Mesenchymal stem cell (in vitro differentiated cells and primary cell): ENCODE data around the gene HOXB1.

ENCODE experiments used
- DNase-seq: peaks from one replicate; pipeline ENCODE4 v3.0.0-alpha.2; 2013
- H2AFZ ChIP-seq: one replicate; pipeline ENCODE4 v1.6.1; 2013; ENCODE audit warnings: low read depth, mild to moderate bottlenecking, control low read depth, inconsistent platforms, low read length, moderate library complexity
- H2AK5ac ChIP-seq: 2 replicates; pipeline ENCODE4 v1.6.1; 2013; ENCODE audit warnings: low read length, moderate library complexity, mild to moderate bottlenecking, inconsistent platforms; ENCODE audit not compliant: severe bottlenecking
- H2BK120ac ChIP-seq: one replicate; pipeline ENCODE4 v1.6.1; 2013; ENCODE audit warnings: low read depth, mild to moderate bottlenecking, inconsistent platforms, low read length, moderate library complexity
- H2BK12ac ChIP-seq, 2 experiments: one replicate each; pipeline ENCODE4 v1.6.1; 2013; ENCODE audit warnings: inconsistent platforms in 2 of 2, low read length in 2 of 2, mild to moderate bottlenecking in 2 of 2, moderate library complexity in 2 of 2, control low read depth in 1 of 2
- H2BK15ac ChIP-seq: one replicate; pipeline ENCODE4 v1.6.1; 2013; ENCODE audit warnings: mild to moderate bottlenecking, low read depth, inconsistent platforms; ENCODE audit not compliant: poor library complexity, severe bottlenecking
- H2BK5ac ChIP-seq: 2 replicates; pipeline ENCODE4 v1.6.1; 2013; ENCODE audit warnings: low read depth, mild to moderate bottlenecking, low read length, control low read depth, inconsistent platforms; ENCODE audit not compliant: poor library complexity, severe bottlenecking
- H3K14ac ChIP-seq, 2 experiments: one replicate each; pipeline ENCODE4 v1.6.1; 2013; ENCODE audit warnings: inconsistent platforms in 2 of 2, low read length in 2 of 2, control low read depth in 1 of 2, mild to moderate bottlenecking in 1 of 2, moderate library complexity in 1 of 2
- H3K18ac ChIP-seq, 2 experiments: one replicate each; pipeline ENCODE4 v1.6.1; 2013; ENCODE audit warnings: inconsistent platforms in 2 of 2, low read length in 2 of 2, control low read depth in 1 of 2, low read depth in 1 of 2, mild to moderate bottlenecking in 1 of 2
- H3K23ac ChIP-seq, 2 experiments: one replicate each; pipeline ENCODE4 v1.6.1; 2013; ENCODE audit warnings: inconsistent platforms in 2 of 2, low read length in 2 of 2, mild to moderate bottlenecking in 2 of 2, moderate library complexity in 2 of 2, control low read depth in 1 of 2
- H3K27ac ChIP-seq: 2 replicates; pipeline ENCODE4 v1.5.1; 2013; ENCODE audit warnings: mild to moderate bottlenecking, moderate library complexity, low read length, control low read depth, inconsistent platforms; ENCODE audit not compliant: poor library complexity, severe bottlenecking
- H3K27me3 ChIP-seq, 2 experiments: 2 replicates each; pipeline versions ENCODE4 v1.6.1 to v1.7.0; 2013; ENCODE audit warnings: low read length in 2 of 2, mild to moderate bottlenecking in 2 of 2, moderate library complexity in 2 of 2, control low read depth in 1 of 2, inconsistent platforms in 1 of 2; ENCODE audit not compliant: control insufficient read depth in 1 of 2, insufficient read depth in 1 of 2
- H3K36me3 ChIP-seq, 2 experiments: 2 replicates each; pipeline versions ENCODE4 v1.6.1 to v1.7.0; 2013; ENCODE audit warnings: low read length in 2 of 2, control low read depth in 1 of 2, inconsistent platforms in 1 of 2, low read depth in 1 of 2, mild to moderate bottlenecking in 1 of 2; ENCODE audit not compliant: insufficient read depth in 2 of 2, control insufficient read depth in 1 of 2
- H3K4ac ChIP-seq, 2 experiments: one replicate each; pipeline ENCODE4 v1.6.1; 2013; ENCODE audit warnings: inconsistent platforms in 2 of 2, low read length in 2 of 2, mild to moderate bottlenecking in 2 of 2, moderate library complexity in 2 of 2, control low read depth in 1 of 2, low read depth in 1 of 2
- H3K4me1 ChIP-seq: 2 replicates; pipeline ENCODE4 v1.6.1; 2013; ENCODE audit warnings: low read depth, low read length, control low read depth; ENCODE audit not compliant: control insufficient read depth, insufficient read depth
- H3K4me2 ChIP-seq: 2 replicates; pipeline ENCODE4 v1.6.1; 2013; ENCODE audit warnings: low read length, mild to moderate bottlenecking, inconsistent platforms; ENCODE audit not compliant: poor library complexity, severe bottlenecking
- H3K4me3 ChIP-seq, 2 experiments: 2 replicates each; pipeline versions ENCODE4 v1.5.1 to v1.7.0; 2013; ENCODE audit warnings: low read length in 2 of 2, mild to moderate bottlenecking in 2 of 2, control low read depth in 1 of 2, low read depth in 1 of 2; ENCODE audit not compliant: insufficient read depth in 1 of 2
- H3K79me1 ChIP-seq: replicated peaks from 2 replicates; pipeline ENCODE4 v1.6.1; 2013; ENCODE audit warnings: mild to moderate bottlenecking, control low read depth, low read length, inconsistent platforms; ENCODE audit not compliant: poor library complexity, severe bottlenecking
- H3K9ac ChIP-seq: 2 replicates; pipeline ENCODE4 v1.7.0; 2013; ENCODE audit warnings: mild to moderate bottlenecking, low read length, moderate library complexity
- H3K9me3 ChIP-seq: 2 replicates; pipeline ENCODE4 v1.7.0; 2013; ENCODE audit warnings: mild to moderate bottlenecking, low read length; ENCODE audit not compliant: control insufficient read depth
- H4K8ac ChIP-seq: one replicate; pipeline ENCODE4 v1.6.1; 2013; ENCODE audit warnings: inconsistent platforms, mild to moderate bottlenecking, low read length, moderate library complexity
- H4K91ac ChIP-seq: one replicate; pipeline ENCODE4 v1.6.1; 2013; ENCODE audit warnings: mild to moderate bottlenecking, low read length, inconsistent platforms
- WGBS: methylation state at CpG from one replicate; pipeline ENCODE4 v1.1.7; 2013; ENCODE audit warnings: mixed read lengths; 5-methylcytosine and 5-hydroxymethylcytosine counted together

HOXB1 gene

DNA sequence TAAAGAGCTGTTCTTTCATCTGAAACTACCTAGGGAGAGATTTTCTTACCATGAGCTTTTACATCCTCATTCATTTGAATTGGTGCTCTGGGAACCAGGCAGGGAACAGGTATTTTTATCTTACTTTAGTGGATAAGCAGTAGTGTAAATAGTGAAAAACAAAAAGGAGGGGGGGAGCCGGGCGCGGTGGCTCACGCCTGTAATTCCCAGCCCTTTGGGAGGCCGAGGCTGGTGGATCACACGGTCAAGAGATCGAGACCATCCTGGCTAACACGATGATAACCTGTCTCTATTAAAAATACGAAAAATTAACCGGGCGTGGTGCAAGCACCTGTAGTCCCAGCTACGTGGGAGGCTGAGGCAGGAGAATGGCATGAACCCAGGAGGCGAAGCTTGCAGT lies 41.0 kb downstream of the HOXB1 start:
- 92% methylated on average over 13 of the region's 13 CpGs for WGBS

DNA sequence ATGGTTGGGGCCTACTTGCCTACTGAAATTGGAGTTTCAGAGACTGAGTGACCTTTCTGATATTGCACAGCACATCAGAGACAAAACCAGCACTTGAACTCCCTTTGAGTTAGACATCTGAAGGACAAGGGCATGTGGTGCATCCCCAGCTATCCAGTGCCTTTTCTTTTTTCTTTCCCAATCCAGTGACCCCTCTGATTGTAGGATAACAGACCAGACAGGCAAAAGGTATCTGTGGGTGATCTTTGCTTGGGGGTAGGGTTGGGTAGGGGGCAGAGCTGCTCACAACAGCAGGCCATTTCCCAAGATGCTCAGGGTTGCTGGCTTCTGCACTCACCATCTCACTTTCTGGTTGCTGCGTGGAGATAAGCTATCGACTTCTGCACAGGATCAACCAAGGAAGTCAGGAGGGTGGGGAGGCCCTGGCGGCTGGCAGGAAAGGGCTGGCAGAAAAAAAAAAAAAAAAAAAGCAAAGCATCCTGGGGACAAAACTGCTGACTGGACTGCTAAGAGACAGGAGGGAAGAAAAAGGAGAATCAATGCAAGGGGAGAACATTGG lies 42.2 kb downstream of the HOXB1 start:
- 31% methylated on average over 3 of the region's 3 CpGs for WGBS
- Histone ChIP-seq H2AFZ (no peak overlapping the region), H3K27ac (no peak overlapping the region), H3K9ac (no peak overlapping the region), H3K18ac (peak overlapping the region; percentile 57 to 91), H2BK12ac (peak overlapping the region; percentile 89 to 90), H3K4ac (peak overlapping the region in 1 of 2 experiments; percentile 75), H3K4me2 (no peak overlapping the region), H2AK5ac (peak overlapping the region; percentile 59), H3K27me3 (no peaks in the 10 kb centered on the region), H3K79me1 (peaks cover 7% of the 10 kb centered on the region), H2BK120ac (peak overlapping the region; percentile 61), H4K8ac (peak overlapping the region; percentile 64), H2BK5ac (no peak overlapping the region), H2BK15ac (peak overlapping the region; percentile 48), H3K9me3 (no peaks in the 10 kb centered on the region), H3K4me3 (no peak overlapping the region), H3K23ac (peak overlapping the region in 1 of 2 experiments; percentile 29), H3K4me1 (peaks cover 23% of the 10 kb centered on the region), H3K14ac (no peak overlapping the region), H4K91ac (peak overlapping the region; percentile 50), H3K36me3 (no peaks in the 10 kb centered on the region)
- no peak for DNase-seq

More for the DNA sequence above, 41.0 kb downstream of the HOXB1 start:
- DNase-seq: no peak
- no peak overlapping the region for H3K18ac ChIP-seq
- H2BK120ac ChIP-seq: no peak overlapping the region
- H2AFZ ChIP-seq: no peak overlapping the region
- H3K14ac ChIP-seq: no peak overlapping the region
- peak overlapping the region in 1 of 2 experiments; percentile 11 for H3K4ac ChIP-seq
- no peak overlapping the region for H3K27ac ChIP-seq
- H3K4me2 ChIP-seq: no peak overlapping the region
- H3K79me1 ChIP-seq: peaks cover 7% of the 10 kb centered on the region
- no peaks in the 10 kb centered on the region for H3K27me3 ChIP-seq
- H4K8ac ChIP-seq: no peak overlapping the region
- no peak overlapping the region for H2BK5ac ChIP-seq
- H3K4me1 ChIP-seq: peaks cover 22% of the 10 kb centered on the region
- H4K91ac ChIP-seq: no peak overlapping the region
- H3K36me3 ChIP-seq: no peaks in the 10 kb centered on the region
- H3K23ac ChIP-seq: no peak overlapping the region
- H3K9me3 ChIP-seq: no peaks in the 10 kb centered on the region
- no peak overlapping the region for H2BK12ac ChIP-seq
- H2AK5ac ChIP-seq: no peak overlapping the region
- no peak overlapping the region for H3K4me3 ChIP-seq
- H2BK15ac ChIP-seq: peak overlapping the region; percentile 67
- no peak overlapping the region for H3K9ac ChIP-seq

DNA sequence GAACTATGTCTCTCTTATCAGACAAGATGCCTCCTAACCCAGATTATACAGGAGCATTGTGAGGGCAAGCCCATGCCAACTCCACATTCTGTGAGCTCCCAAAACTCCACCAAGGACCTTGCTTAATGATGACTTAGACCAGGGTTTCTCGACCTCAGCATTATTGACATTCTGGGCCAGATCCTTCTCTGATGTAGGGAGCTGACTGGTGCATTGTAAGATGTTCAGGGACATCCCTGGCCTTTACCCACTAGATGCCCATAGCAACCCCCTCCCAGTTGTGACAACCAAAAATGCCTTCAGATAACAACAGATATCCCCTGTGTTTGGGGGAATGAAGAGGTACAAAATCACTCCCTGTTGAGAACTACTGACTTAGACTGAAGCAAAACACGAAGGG lies 43.6 kb downstream of the HOXB1 start:
- Histone ChIP-seq H2BK15ac (no peak overlapping the region), H3K9ac (peak overlapping the region; percentile 67), H3K4me2 (no peak overlapping the region), H2BK120ac (peak overlapping the region; percentile 54), H3K4me3 (no peak overlapping the region), H3K9me3 (no peaks in the 10 kb centered on the region), H3K4ac (peak overlapping the region in 1 of 2 experiments; percentile 83), H3K14ac (no peak overlapping the region), H2AFZ (no peak overlapping the region), H4K91ac (no peak overlapping the region), H3K27me3 (no peaks in the 10 kb centered on the region), H2BK5ac (no peak overlapping the region), H3K36me3 (no peaks in the 10 kb centered on the region), H2AK5ac (peak overlapping the region; percentile 99), H3K79me1 (peaks cover under 1% of the 10 kb centered on the region), H4K8ac (no peak overlapping the region), H3K18ac (peak overlapping the region; percentile 19 to 68), H3K27ac (peak overlapping the region; percentile 94), H3K23ac (no peak overlapping the region), H2BK12ac (peak overlapping the region; percentile 65 to 67), H3K4me1 (peaks cover 19% of the 10 kb centered on the region)
- WGBS: 87% methylated on average over 2 of the region's 2 CpGs
- no peak for DNase-seq

GRCh38 chr17:48486557-48486956 lies 44.3 kb downstream of the HOXB1 start:
- H3K18ac ChIP-seq: no peak overlapping the region
- H3K4me1 ChIP-seq: peaks cover 19% of the 10 kb centered on the region
- H3K23ac ChIP-seq: no peak overlapping the region
- no peak overlapping the region for H3K4me3 ChIP-seq
- H3K14ac ChIP-seq: no peak overlapping the region
- H4K91ac ChIP-seq: no peak overlapping the region
- H4K8ac ChIP-seq: no peak overlapping the region
- DNase-seq: peak; percentile 99
- H2BK120ac ChIP-seq: no peak overlapping the region
- H3K79me1 ChIP-seq: no peaks in the 10 kb centered on the region
- H2BK15ac ChIP-seq: peak overlapping the region; percentile 57
- no peak overlapping the region for H3K4me2 ChIP-seq
- WGBS: 7% methylated on average over 5 of the region's 5 CpGs
- H2BK12ac ChIP-seq: no peak overlapping the region
- H2AK5ac ChIP-seq: peak overlapping the region; percentile 96
- H3K9ac ChIP-seq: peak overlapping the region; percentile 67
- peak overlapping the region; percentile 94 for H3K27ac ChIP-seq
- H2AFZ ChIP-seq: no peak overlapping the region
- H2BK5ac ChIP-seq: peak overlapping the region; percentile 83
- H3K27me3 ChIP-seq: no peaks in the 10 kb centered on the region
- no peaks in the 10 kb centered on the region for H3K36me3 ChIP-seq
- no peaks in the 10 kb centered on the region for H3K9me3 ChIP-seq
- no peak overlapping the region for H3K4ac ChIP-seq
